Endothelial cell of umbilical vein (primary cell): ENCODE measurements around the gene PLXDC2. TPM values are rescaled to one million over a fixed set of nuclear protein-coding genes. Genes with fewer than 3 reads are reported as not detected.

Experiments
- BruUV-seq: library from RNA; stranded (reverse); fragments of 400-500 nt; replicated peaks from 2 replicates; lab custom pipeline; 2021; lab: Mats Ljungman, UMichigan
- CTCF ChIA-PET: fragments of 300-600, 350-600 bp; sonication (Branson Sonifier 250); formaldehyde crosslinking; loops from one replicate; lab custom pipeline; 2021; ENCODE audit warnings: antibody characterized with exemption, inconsistent platforms; lab: Charles Lee
- POLR2A ChIA-PET: fragments of 300-600, 350-600 bp; sonication (Branson Sonifier 250); formaldehyde crosslinking; loops from one replicate; lab custom pipeline; 2021; ENCODE audit warnings: antibody characterized with exemption, inconsistent platforms; lab: Charles Lee
- DNase-seq: peaks from one replicate; pipeline ENCODE4 v3.0.0-alpha.2; 2011; ENCODE audit warnings: low read depth, low spot score
- FAIRE-seq: peaks from 2 replicates; lab custom pipeline; 2011; peaks lifted over from hg19 to GRCh38; lab: Jason Lieb, UNC
- H2AFZ ChIP-seq: 2 replicates; pipeline ENCODE4 v1.6.0; 2012; ENCODE audit warnings: low read depth, low read length, control low read depth, inconsistent platforms
- H3K27ac ChIP-seq: 2 replicates; pipeline ENCODE4 v1.5.1; 2011; ENCODE audit warnings: low read depth, mild to moderate bottlenecking, control low read depth, low read length, moderate library complexity; ENCODE audit not compliant: insufficient read depth
- H3K27me3 ChIP-seq, 2 experiments: 2 replicates each; pipeline versions ENCODE4 v1.6.0 to v1.6.1; 2011; ENCODE audit warnings: low read length in 2 of 2, mixed read lengths in 1 of 2; ENCODE audit not compliant: control insufficient read depth in 2 of 2, insufficient read depth in 2 of 2
- H3K36me3 ChIP-seq, 2 experiments: 2 replicates in 1 of 2; 3 replicates in 1 of 2; pipeline ENCODE4 v1.5.1; 2011; ENCODE audit warnings: low read length in 2 of 2, mild to moderate bottlenecking in 1 of 2, moderate library complexity in 1 of 2; ENCODE audit not compliant: control insufficient read depth in 2 of 2, insufficient read depth in 2 of 2; ENCODE audit errors: extremely low read depth in 1 of 2
- H3K4me1 ChIP-seq: 3 replicates; pipeline ENCODE4 v1.5.1; 2011; ENCODE audit warnings: mild to moderate bottlenecking, low read length; ENCODE audit not compliant: control insufficient read depth, insufficient read depth; ENCODE audit errors: extremely low read depth
- H3K4me2 ChIP-seq: 2 replicates; pipeline ENCODE4 v1.6.1; 2011; ENCODE audit warnings: low read length, control low read depth, mixed read lengths; ENCODE audit not compliant: insufficient read depth
- H3K4me3 ChIP-seq, 3 experiments: fragments of 200-600 bp in 1 of 3; sonication (generic), shearing (Covaris generic) in 1 of 3; replicated peaks in 1 of 3; 2 replicates each; pipeline ENCODE4 v1.5.1; 2011 to 2016; ENCODE audit warnings: control low read depth in 3 of 3, low read length in 3 of 3, mild to moderate bottlenecking in 2 of 3, inconsistent platforms in 1 of 3, low read depth in 1 of 3, moderate library complexity in 1 of 3; ENCODE audit not compliant: insufficient read depth in 1 of 3
- H3K79me2 ChIP-seq: 2 replicates; pipeline ENCODE4 v1.6.0; 2012; ENCODE audit warnings: low read length, inconsistent platforms; ENCODE audit not compliant: control insufficient read depth, insufficient read depth
- H3K9ac ChIP-seq: replicated peaks from 2 replicates; pipeline ENCODE3; 2011; ENCODE audit warnings: low read length, control low read depth; ENCODE audit not compliant: insufficient read depth; ENCODE audit errors: extremely low read depth
- H3K9me1 ChIP-seq: replicated peaks from 3 replicates; pipeline ENCODE4 v1.6.0; 2011; ENCODE audit warnings: mild to moderate bottlenecking, low read length; ENCODE audit not compliant: control insufficient read depth, insufficient read depth; ENCODE audit errors: extremely low read depth
- H3K9me3 ChIP-seq: replicated peaks from 2 replicates; pipeline ENCODE4 v1.5.1; 2012; ENCODE audit warnings: low read length, inconsistent platforms; ENCODE audit not compliant: control insufficient read depth, insufficient read depth
- H4K20me1 ChIP-seq: replicated peaks from 2 replicates; pipeline ENCODE3; 2011; ENCODE audit warnings: mild to moderate bottlenecking, low read length; ENCODE audit not compliant: control insufficient read depth, insufficient read depth; ENCODE audit errors: extremely low read depth
- EZH2 ChIP-seq: IDR thresholded peaks from 2 replicates; pipeline ENCODE4 v1.6.1; 2012; ENCODE audit warnings: borderline replicate concordance, low read depth, mild to moderate bottlenecking, moderate library complexity, low read length, inconsistent platforms; ENCODE audit not compliant: severe bottlenecking
- FOS ChIP-seq: IDR thresholded peaks from 2 replicates; pipeline ENCODE4 v1.6.1; 2011; ENCODE audit warnings: mild to moderate bottlenecking, low read length, moderate library complexity, borderline replicate concordance; ENCODE audit not compliant: insufficient read depth
- GATA2 ChIP-seq: IDR thresholded peaks from 2 replicates; pipeline ENCODE4 v1.7.0; 2011; ENCODE audit warnings: low read depth, mild to moderate bottlenecking, moderate library complexity, mixed read lengths, low read length; ENCODE audit not compliant: insufficient read length, insufficient read depth
- JUN ChIP-seq: IDR thresholded peaks from 2 replicates; pipeline ENCODE4 v1.6.1; 2011; ENCODE audit warnings: borderline replicate concordance, low read depth; ENCODE audit not compliant: insufficient read length, insufficient read depth
- MAX ChIP-seq: IDR thresholded peaks from 2 replicates; pipeline ENCODE4 v1.6.1; 2011; ENCODE audit not compliant: insufficient read depth, insufficient read length
- MYC ChIP-seq: IDR thresholded peaks from one replicate; pipeline ENCODE4 v1.6.1; 2011; ENCODE audit warnings: mild to moderate bottlenecking, low read depth, low read length
- POLR2A ChIP-seq: IDR thresholded peaks from 2 replicates; pipeline ENCODE4 v1.6.1; 2012; ENCODE audit warnings: low read depth, mild to moderate bottlenecking, control low read depth, low read length
- POLR2AphosphoS5 ChIP-seq: IDR thresholded peaks from 2 replicates; pipeline ENCODE4 v1.6.1; 2012; ENCODE audit warnings: low read depth, mild to moderate bottlenecking, control low read depth, low read length, moderate library complexity; ENCODE audit not compliant: insufficient read depth
- dilution Hi-C: fragments of 300-500 bp; cut with MboI; formaldehyde crosslinking; loops from one replicate; pipeline ENCODE4 v1.15.0; 2019; ENCODE audit warnings: low sequenced_read_pairs; ENCODE audit not compliant: extremely low pct_ligation_motif_present
- intact Hi-C: fragments of 100-400 bp; cut with micrococcal nuclease; formaldehyde crosslinking; loops from one replicate; pipeline ENCODE4 v1.10.0; 2022
- polyA plus RNA-seq, 4 experiments: library from polyadenylated mRNA; depleted of rRNA in 3 of 4; stranded (reverse) in 3 of 4; unstranded in 1 of 4; fragments of >200 nt; gene quantifications; 2 replicates each; pipeline versions ENCODE4 v1.2.1 to v1.2.3, GENCODE V29; 2011 to 2012; ENCODE audit warnings: missing spikeins in 1 of 4
- total RNA-seq: library from RNA; stranded (reverse); gene quantifications from 2 replicates; pipeline ENCODE4 v1.2.3, GENCODE V29; 2021
- TF ChIP-seq, protein P1 (sequence below), 2 donors: IDR thresholded peaks; 1 replicate in 1 of 2; 2 replicates in 1 of 2; pipeline ENCODE4 v1.5.1; 2011; ENCODE audit warnings: low read length in 2 of 2, mild to moderate bottlenecking in 2 of 2, moderate library complexity in 2 of 2, control low read depth in 1 of 2, inconsistent platforms in 1 of 2, low read depth in 1 of 2; ENCODE audit not compliant: insufficient read depth in 1 of 2; ENCODE audit errors: extremely low read depth in 1 of 2

PLXDC2 gene
- total and polyA plus RNA-seq, 2 donors (not counting 3 experiments of a cell fraction or from before 2014, with no cell fraction given): 0.32 to 1.2 TPM

- intact Hi-C loops (loop anchor here (2.0 kb wide), 1 partner anchor 72 kb away; no protein-coding TSS in a partner anchor), dilution Hi-C loops (no loop called here)
- no peak overlapping the region for H2AFZ ChIP-seq
- H3K79me2 ChIP-seq: no peaks in the 10 kb centered on the region
- no peaks in the 10 kb centered on the region for H3K4me1 ChIP-seq
- DNase-seq: no peak
- ChIA-PET CTCF (no interaction called here), POLR2A (no interaction called here)
- no peak overlapping the region for H3K9ac ChIP-seq
- no peak for FAIRE-seq
- TF ChIP-seq EZH2 (no peak), POLR2A (no peak), MYC (no peak), FOS (no peak), GATA2 (no peak), POLR2AphosphoS5 (no peak), JUN (no peak), MAX (no peak)
- TF ChIP-seq, protein P1, sequence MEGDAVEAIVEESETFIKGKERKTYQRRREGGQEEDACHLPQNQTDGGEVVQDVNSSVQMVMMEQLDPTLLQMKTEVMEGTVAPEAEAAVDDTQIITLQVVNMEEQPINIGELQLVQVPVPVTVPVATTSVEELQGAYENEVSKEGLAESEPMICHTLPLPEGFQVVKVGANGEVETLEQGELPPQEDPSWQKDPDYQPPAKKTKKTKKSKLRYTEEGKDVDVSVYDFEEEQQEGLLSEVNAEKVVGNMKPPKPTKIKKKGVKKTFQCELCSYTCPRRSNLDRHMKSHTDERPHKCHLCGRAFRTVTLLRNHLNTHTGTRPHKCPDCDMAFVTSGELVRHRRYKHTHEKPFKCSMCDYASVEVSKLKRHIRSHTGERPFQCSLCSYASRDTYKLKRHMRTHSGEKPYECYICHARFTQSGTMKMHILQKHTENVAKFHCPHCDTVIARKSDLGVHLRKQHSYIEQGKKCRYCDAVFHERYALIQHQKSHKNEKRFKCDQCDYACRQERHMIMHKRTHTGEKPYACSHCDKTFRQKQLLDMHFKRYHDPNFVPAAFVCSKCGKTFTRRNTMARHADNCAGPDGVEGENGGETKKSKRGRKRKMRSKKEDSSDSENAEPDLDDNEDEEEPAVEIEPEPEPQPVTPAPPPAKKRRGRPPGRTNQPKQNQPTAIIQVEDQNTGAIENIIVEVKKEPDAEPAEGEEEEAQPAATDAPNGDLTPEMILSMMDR (IDR thresholded peaks at IDR 0.05; ENCODE audit: extremely low read depth in 1 of 2, insufficient read depth in 1 of 2, low read depth in 1 of 2, low read length in 2 of 2): no peak
- no peaks in the 10 kb centered on the region for H3K27me3 ChIP-seq
- no peak overlapping the region for H3K4me2 ChIP-seq
- H3K27ac ChIP-seq: no peak overlapping the region
- no peaks in the 10 kb centered on the region for H3K36me3 ChIP-seq
- H3K9me3 ChIP-seq: no peaks in the 10 kb centered on the region
- no TSS peak for BruUV-seq
- no peaks in the 10 kb centered on the region for H4K20me1 ChIP-seq
- no peak overlapping the region for H3K4me3 ChIP-seq
- H3K9me1 ChIP-seq: no peaks in the 10 kb centered on the region
Observed at GRCh38 chr10:19998482-19998881, 182.2 kb downstream of the PLXDC2 start.
